HepG2 (cell line): ENCODE measurements around the gene CFAP119.

Source experiments
- HNRNPH1 ChIP-seq: fragments of 200-400 bp; formaldehyde crosslinking; optimal IDR thresholded peaks from 2 replicates; pipeline ENCODE3; 2017; ENCODE audit warnings: mild to moderate bottlenecking, low read depth, low read length
- NFE2L1 ChIP-seq: sonication (generic); formaldehyde crosslinking; IDR thresholded peaks from 2 replicates; pipeline ENCODE4 v1.4.0; 2020; ENCODE audit warnings: missing genetic modification reagents, mild to moderate bottlenecking, borderline replicate concordance
- PHB2 ChIP-seq: fragments of 450-650 bp; IDR thresholded peaks from 2 replicates; pipeline ENCODE4 v1.6.1; 2018; ENCODE audit not compliant: partially characterized antibody
- RAD21 ChIP-seq: fragments of 450-650 bp; formaldehyde crosslinking; IDR thresholded peaks from 2 replicates; pipeline ENCODE4 v1.5.0; 2020; ENCODE audit warnings: mild to moderate bottlenecking
- TAF15 ChIP-seq: fragments of 200-400 bp; formaldehyde crosslinking; IDR thresholded peaks from one replicate; pipeline ENCODE4 v1.6.1; 2018; ENCODE audit warnings: mild to moderate bottlenecking, low read depth, low read length; ENCODE audit not compliant: poor library complexity, severe bottlenecking
- ZBTB43 ChIP-seq: sonication (generic); formaldehyde crosslinking; conservative IDR thresholded peaks from 2 replicates; pipeline ENCODE4 v1.4.0; 2020; ENCODE audit warnings: missing genetic modification reagents
- ZFP37 ChIP-seq: sonication (generic); formaldehyde crosslinking; IDR thresholded peaks from 2 replicates; pipeline ENCODE4 v1.4.0; 2020; ENCODE audit warnings: missing genetic modification reagents, borderline replicate concordance
- ZNF724P ChIP-seq: sonication (generic); formaldehyde crosslinking; IDR thresholded peaks from 2 replicates; pipeline ENCODE4 v1.8.0; 2022; ENCODE audit warnings: missing genetic modification reagents, borderline replicate concordance

GRCh38 chr16:30750201-30750600, 11.7 kb downstream of the CFAP119 start:
- no peak for TF ChIP-seq TAF15
- TF ChIP-seq ZFP37, result no peak
- no peak for TF ChIP-seq ZNF724P (CRISPR knock-in tag)
- no peak for TF ChIP-seq HNRNPH1
- no peak for TF ChIP-seq PHB2
- TF ChIP-seq ZBTB43, result no peak
- TF ChIP-seq RAD21, result no peak
- TF ChIP-seq NFE2L1 (CRISPR knock-in tag), result no peak
